Neural progenitor cell (in vitro differentiated cells): ENCODE measurements around the gene TGM2.
A peak's percentile ranks its signal among the peaks of the same experiment; 100 is the strongest.

Experiments used
- EZH2 ChIP-seq: fragments of 200-600 bp; sonication (generic); IDR thresholded peaks from 2 replicates; pipeline ENCODE4 v1.6.1; 2017; ENCODE audit warnings: antibody characterized with exemption, mild to moderate bottlenecking, moderate library complexity
- EZH2phosphoT487 ChIP-seq: fragments of 200-600 bp; sonication (generic); IDR thresholded peaks from 2 replicates; pipeline ENCODE4 v1.6.1; 2017; ENCODE audit warnings: antibody characterized with exemption
- TF ChIP-seq, protein P1 (sequence below): fragments of 200-600 bp; sonication (generic); IDR thresholded peaks from 2 replicates; pipeline ENCODE4 v1.5.1; 2017; ENCODE audit warnings: antibody characterized with exemption, mild to moderate bottlenecking

DNA sequence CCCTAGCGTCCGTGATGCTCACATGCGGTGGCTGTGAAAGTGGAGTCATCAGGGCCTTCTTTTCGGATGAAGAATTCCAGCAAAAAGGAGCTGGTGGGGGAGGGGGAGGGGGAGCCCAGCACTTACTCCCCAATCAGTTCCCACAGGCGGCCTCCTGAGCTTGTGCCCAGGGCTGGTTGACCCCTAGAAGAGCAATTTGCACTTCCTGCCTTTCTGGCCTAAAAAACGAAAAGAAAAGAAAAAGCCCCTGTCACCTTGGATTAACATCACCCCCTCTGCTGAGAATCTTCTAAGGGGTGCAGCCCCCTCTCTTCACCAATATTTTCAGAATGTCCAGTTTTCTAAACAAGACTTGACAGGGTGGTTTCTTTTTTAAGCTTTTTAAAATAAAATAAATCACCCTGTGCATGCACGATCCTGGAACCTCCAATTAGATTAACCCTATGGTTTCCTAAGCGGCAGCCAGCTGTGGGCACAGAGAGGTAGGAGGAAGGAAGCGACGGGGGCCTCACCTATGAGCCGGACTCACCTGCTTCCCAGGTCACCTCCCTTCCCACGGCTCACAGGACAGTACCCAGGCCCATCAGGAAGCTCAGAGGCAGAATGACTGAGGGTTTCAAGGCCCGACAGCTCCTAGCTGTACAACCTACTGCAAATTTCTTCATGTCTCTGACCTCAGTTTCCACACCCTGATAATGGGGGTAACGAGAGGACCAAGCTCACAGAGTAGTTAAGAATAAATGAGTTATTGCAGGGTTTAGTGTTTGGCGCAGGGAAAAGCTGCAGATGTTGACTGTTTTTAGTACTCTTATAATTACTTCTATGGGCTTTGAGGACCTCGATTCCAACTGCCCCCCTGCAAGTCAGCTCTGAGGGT is 10.5 kb upstream of the TGM2 start:
- TF ChIP-seq, protein P1, sequence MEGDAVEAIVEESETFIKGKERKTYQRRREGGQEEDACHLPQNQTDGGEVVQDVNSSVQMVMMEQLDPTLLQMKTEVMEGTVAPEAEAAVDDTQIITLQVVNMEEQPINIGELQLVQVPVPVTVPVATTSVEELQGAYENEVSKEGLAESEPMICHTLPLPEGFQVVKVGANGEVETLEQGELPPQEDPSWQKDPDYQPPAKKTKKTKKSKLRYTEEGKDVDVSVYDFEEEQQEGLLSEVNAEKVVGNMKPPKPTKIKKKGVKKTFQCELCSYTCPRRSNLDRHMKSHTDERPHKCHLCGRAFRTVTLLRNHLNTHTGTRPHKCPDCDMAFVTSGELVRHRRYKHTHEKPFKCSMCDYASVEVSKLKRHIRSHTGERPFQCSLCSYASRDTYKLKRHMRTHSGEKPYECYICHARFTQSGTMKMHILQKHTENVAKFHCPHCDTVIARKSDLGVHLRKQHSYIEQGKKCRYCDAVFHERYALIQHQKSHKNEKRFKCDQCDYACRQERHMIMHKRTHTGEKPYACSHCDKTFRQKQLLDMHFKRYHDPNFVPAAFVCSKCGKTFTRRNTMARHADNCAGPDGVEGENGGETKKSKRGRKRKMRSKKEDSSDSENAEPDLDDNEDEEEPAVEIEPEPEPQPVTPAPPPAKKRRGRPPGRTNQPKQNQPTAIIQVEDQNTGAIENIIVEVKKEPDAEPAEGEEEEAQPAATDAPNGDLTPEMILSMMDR: peak; percentile 27
- TF ChIP-seq EZH2: no peak
- no peak for TF ChIP-seq EZH2phosphoT487
